Ramos (cell line): Measurements from ENCODE around the gene RGL1.

Source experiments
- in situ Hi-C: fragments of 300-500 bp; cut with MboI; formaldehyde crosslinking; loops from one replicate; pipeline ENCODE4 v1.14.3; 2022; ENCODE audit warnings: low sequenced_read_pairs; ENCODE audit not compliant: unreplicated experiment

The RGL1 gene

DNA sequence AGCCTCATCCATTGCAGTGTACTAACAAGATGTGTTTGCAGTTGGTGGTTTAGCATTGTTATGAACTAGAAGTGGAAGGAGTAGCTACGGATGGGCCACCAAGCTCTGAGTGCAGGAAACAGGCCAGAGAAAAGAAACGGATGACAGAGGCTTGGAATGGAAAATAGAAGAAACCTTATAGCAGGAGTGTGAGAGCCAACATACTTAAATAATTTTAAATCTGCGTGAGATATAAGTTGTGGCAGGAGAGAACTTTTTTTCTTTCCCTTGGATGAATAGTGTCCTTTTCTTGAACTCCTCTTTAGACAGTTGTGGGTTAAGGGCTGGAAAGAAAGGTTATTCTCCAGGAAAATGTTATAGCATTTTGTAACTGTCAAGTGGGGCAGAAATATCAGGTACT lies 54.2 kb downstream of the RGL1 start:
- in situ Hi-C loops, result no loop called here

DNA sequence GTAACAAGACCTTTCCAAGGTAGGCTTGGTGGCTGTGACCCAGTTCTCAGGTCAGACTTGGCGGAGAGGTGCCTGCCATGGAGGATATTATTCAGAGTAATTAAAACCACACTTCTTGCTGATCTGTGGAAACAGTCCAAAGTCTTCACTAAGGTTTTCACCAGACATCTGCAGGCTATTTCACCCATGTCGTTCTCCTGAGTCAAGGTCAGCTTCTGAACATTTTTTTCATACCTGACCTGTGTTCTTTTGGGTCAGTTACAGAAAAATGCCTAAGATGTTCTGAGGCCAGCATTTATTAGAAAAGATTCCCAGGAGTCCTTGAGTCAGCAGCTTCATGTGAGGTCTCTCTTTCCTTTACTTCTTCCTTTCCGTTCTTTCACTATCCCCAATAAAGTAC lies 54.9 kb downstream of the RGL1 start:
- in situ Hi-C loops, result no loop called here

DNA sequence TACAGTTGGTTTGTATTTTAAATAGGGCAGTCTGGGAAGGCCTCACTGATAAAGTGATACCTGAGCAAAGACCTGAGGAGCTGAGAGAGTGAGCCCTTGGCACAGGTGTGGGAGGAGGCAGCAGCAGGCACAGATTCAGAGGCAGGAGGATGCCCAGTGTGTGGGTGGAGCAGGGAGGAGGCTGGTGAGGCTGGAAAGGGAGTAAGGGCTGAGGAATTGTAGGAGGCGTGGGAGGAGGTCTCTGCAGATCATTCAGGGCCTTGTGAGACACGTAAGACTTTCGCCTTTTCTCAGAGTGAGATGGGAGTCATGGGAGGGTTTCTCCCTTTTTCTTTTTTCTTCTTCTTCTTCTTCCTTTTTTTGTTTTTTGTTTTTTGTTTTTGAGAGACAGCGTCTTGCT lies 58.0 kb downstream of the RGL1 start:
- in situ Hi-C loops, result no loop called here

DNA sequence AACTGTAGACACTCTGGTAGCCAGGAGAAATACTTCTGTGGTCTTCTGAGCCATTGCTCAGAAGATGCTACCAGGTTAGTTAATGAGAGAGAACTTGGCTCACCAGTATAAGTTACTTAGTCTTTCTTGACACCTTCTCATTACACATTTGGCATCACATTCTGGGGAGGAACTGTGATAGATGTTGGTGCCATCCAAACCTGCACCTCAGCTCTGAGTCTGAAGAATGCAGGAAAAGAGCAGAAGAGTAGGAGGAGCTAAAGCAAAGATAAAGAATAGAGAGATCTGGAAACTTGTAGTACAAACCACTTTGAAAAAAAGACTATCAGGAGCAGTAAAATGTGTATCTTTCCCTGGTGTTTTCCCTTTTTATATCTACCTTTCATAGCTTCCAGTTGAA lies 58.9 kb downstream of the RGL1 start:
- in situ Hi-C loops, result no loop called here

DNA sequence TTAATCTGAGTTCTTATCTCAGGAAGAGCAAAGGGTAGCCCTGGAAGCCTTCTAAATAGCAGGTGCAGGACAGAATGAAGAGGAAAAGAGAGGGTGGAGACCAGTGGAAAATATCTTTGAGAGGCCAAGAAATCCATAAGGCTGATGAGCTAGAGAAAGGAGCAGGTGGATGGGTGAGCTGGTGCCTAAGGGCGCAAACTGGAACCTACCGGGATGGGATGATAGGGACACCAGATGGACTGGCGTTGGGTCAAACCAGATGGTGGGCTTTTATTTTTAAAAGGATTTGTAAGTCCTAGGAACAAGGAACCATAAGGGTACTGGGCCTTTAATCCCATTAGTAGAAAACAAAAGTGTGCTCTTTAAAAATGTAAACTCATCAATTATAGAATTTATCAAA lies 59.7 kb downstream of the RGL1 start:
- in situ Hi-C loops, result no loop called here

DNA sequence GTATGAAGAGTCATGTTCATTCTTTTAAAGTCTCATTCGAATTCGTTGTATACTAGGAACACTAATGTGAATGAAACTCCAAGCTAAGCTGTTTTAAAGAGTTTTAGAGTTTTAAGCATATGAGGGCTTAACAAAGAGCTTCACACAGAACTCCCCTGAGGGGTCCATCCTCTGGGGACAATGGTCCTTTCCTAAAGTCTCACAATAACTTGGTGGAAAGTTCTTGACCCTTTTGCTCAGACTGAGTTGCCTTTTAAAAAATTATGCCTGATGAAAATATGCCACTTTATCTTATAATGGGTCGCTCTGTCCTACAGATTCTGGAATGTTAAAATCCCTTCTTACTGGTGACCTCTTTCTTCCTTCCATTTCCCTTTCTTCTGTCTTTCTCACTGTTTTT lies 64.3 kb downstream of the RGL1 start:
- in situ Hi-C loops, result no loop called here

DNA sequence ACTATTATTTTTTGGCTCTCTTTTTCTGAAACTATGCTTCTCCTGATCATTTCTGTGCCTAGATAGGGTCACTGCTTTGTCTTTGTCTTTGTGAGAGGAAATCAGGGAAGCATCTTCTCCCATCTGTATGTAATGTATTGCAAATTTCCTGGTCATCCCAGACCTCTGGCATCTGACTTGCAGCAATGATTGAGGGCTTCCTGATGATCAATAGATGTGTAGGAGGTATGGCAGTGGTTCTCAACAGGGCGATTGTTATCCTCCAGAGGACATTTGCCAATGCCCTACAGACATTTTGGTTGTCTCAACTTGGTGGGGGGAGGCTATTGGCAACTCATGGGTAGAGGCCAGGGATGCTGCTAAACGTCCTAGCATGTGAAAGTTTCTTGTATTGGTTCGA lies 64.7 kb downstream of the RGL1 start:
- in situ Hi-C loops, result no loop called here

DNA sequence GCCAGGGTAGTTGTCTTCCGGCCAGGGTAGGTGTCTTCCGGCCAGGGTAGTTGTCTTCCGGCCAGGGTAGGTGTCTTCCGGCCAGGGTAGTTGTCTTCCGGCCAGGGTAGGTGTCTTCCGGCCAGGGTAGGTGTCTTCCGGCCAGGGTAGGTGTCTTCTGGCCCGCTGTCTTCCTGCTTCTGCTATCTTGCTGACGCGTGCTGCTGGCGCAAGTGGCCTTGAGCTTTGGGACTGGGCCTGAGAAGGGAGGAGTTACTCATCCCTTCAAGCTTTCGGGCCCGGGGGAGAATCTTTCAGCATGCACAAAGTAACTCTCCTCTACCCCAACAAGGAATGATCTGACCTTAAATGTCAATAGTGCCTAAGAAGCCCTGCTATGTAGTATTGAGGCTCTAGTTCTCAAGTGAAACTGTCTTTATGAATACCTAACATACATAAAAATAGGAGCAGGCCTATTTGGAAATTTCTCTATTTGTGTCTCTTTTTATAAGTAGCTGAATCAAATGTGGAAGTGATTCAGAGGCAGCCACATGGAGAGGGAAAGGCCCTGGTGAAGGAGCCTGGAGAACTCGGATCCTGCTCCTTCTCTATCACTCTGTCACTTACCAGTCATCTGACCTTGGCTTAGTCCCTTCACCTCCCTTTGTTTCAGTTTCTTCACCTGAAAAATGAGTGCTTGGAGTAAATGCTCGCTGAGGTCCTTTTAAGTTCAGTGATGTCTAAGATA lies 65.6 kb downstream of the RGL1 start:
- in situ Hi-C loops, result no loop called here

DNA sequence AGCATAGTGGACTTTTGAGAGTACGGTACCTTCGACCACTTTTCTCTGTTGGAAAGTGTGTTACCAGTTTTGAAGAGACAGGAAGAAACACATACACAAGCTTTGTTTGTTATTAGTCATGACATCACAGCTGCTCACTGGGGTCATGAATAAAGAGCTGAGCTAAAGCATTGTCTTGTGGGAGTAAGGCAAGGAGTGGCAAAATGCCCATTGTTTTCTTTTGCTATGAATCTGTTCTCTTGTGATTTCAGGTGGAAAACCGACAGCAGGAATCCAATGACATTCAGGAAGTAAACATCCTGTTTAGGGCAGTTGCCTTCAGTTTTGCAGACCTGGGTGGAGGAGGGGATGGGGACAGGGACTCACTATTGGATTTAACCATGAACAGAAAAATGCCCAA lies 66.2 kb downstream of the RGL1 start:
- in situ Hi-C loops, result no loop called here

DNA sequence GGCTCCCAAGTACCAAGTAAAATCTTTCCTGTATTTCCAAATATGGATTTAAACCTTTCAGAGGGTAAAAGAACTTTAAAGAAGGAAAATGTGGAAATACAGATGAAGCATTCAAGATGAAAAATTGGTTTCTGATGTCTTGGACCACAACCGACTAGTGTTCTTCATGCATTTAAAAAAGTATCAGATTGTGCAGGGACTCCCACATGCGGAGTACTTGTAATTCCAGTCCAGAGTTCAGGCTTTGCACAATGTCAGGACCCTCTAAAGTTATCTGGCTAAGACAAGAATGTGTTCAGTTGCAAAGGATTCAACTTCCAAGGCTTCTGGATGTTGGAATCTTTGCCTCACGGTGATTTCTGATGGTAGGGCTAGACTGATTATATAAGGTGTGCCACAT lies 66.7 kb downstream of the RGL1 start:
- in situ Hi-C loops, result no loop called here

DNA sequence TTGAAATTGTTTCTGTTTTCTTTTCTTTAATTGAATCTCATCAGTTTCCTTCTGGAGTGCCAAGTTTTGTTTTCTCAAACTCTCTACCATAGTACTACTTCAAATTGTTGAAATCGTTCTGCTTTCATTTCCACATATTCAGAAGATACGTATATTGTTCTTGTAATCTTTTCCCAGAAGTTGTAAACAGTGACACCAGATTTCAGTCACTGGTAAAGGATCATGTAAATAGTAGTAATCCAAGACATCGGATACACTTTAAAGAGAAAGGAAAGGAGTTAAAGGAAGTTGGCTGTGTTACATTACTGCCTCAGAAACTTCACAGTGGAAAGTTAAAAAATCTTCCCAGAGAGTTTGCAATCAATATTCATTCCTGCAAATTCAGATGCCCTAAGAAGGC lies 67.5 kb downstream of the RGL1 start:
- in situ Hi-C loops, result no loop called here

DNA sequence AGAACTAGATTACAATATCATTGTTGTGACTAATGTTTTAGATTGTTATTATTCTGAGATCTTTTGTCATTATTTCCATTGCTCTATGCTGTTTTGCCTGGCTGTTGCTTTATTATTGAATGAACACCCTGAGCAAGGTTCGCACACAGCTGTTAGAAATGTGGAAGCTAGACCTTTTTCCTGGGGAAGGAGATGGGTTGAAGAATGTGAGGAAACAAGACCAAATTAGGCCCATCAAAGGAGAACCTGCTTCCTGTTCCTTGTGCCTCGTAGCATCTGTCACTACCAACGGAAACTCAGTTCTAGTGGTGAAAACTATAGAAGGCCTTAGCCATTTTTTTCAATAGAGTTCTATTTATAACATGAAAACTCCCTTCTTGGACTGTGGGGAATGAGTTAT lies 68.7 kb downstream of the RGL1 start:
- in situ Hi-C loops, result no loop called here

DNA sequence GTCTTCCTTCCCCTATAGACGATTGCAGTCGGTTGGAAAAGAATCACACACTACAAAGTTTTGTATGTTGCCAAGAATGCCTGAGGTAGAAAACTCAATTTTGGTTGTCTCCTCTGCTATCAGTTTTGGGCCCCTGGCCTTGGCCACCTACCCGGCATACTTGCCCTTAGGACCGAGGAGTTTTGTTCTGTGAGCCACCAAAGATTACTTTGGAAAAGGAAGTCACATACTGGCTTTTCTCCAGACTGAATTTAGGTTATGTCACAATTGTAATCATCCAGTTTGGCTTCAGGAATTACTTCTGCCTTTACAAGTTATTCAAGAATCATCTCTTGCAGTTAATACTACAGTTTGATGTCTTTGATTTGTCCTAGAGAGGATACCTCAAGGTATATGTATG lies 71.4 kb downstream of the RGL1 start:
- in situ Hi-C loops, result no loop called here

DNA sequence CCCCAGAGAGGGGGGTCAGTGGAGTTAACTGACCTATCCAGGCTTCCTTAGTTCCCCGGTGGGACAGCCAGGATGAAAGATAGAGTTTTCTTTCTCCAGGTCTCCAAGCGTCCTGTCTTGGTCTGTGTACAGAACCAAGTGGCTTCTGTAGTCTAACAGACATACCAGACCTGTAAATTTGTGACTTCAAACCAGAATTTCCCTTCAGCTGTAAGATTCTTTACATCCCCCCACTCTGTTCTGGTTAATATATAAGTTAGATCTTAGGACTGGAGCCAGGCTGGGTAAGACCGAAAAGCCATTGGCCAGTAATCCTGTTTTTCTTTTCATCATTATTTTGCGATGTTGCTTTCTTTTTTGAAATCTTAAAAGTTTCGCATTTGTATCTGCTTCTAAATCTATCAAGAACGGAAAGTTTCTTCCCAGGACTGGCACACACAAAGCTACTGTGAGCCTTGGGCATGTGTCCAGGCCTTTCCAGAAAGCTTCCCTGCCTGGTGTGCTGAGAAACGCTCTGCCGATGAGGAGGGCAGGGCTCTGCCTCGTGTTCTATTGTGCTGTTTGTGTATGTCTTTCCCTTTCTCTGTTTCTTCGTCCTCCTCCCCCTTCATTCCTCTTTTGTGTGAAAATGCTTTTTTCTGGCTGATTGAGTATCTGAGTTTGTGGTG lies 72.3 kb downstream of the RGL1 start:
- in situ Hi-C loops, result no loop called here

DNA sequence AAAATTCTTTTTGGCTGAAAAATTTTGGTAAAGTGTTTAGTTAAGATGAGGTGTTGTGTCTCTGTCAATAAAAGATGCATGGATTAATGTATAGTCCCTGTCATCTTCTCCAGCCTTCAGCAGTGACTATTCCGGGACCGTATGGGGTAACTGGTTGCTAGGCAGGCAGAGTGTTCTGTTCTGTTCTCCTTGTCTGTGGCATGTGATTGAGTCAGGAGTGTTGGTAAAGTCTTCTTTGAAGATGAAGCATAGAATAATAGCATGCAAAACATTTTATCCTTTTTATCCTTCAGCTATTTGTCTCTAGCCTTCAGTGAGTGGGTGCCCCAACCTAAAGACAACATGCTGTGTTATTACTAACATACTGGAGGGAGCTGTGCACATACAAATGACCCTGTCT lies 74.6 kb downstream of the RGL1 start:
- in situ Hi-C loops, result no loop called here

DNA sequence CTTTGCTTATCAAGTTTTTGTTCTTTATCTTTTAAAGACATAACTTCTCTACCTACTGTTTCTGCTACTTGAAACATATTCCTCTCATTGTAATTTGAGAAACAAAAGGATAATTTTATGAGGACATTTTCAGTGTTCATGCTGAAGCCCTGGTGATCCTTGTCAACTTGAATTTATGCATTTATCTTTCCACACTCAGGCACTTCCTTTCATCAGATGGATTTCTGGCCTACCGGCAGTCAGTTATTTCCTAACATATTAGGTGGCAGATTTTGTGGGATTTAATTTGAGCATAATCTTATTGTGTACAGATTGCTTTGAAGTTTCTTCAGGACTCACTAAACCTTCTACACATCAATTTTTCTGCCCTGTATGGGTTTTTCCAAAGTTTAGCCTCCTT lies 75.0 kb downstream of the RGL1 start:
- in situ Hi-C loops, result no loop called here

DNA sequence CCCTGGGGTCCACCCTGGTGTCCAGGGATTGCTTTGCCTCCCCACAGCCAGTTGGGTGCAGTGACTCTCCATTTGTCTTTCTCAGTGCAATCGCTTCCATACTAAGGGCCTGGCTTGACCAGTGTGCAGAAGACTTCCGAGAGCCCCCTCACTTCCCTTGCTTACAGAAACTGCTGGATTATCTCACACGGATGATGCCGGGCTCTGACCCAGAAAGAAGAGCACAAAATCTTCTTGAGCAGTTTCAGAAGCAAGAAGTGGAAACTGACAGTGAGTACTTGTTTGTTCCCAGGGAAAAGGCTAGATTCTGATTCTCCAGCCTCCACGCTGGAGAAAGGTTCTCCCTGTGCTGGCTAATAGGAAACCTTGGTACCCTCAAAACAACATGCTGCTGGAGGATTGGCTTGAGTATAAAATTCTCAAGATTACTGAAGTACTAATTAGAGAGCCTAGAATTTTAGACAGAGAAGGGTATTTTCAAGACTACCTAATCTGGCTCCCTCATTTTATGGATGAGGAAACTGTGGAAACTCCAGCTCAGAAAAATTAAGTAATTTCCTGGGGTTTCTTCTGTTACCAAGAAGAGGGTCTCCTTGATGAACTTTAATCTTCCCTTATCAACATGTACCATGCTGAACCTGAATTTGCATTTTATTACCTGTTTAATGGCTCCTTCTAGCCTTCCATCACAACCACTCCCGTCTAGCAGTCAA lies 75.8 kb downstream of the RGL1 start:
- in situ Hi-C loops, result no loop called here

DNA sequence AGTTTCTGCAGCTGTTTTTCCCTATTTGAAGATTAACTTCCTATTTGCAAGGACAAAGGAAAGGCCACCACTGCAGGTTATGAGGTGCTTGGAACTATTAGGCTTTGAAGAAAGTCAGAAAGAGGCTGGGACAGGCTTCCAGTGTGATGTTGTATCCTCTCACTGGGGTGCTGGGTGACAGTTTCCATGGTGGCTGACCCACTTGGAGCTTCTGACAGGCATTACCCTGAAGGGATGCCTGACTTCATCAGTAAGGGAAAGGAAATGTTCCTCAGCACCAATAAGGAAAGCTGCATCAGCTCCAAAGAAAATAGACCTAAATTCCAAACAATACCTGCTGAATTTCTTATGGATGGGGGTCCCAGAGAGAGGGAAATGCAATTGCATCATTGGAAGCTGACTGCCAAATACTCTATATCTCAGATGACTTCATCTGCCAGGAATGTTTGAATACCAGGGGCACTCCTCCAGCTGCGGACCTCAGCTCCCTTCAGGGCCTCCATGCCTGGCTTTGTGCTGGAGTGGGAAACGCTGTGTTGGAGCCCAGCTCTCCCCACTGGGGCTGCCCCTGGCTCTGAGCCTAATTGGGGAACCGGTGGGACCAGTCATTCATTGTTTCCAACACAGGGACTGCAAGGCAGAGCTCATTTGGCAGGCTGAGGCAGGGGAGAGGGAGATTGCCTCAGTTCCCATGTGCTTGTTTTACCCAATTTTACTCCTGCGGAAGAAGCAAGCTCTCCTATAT lies 76.6 kb downstream of the RGL1 start:
- in situ Hi-C loops, result no loop called here

DNA sequence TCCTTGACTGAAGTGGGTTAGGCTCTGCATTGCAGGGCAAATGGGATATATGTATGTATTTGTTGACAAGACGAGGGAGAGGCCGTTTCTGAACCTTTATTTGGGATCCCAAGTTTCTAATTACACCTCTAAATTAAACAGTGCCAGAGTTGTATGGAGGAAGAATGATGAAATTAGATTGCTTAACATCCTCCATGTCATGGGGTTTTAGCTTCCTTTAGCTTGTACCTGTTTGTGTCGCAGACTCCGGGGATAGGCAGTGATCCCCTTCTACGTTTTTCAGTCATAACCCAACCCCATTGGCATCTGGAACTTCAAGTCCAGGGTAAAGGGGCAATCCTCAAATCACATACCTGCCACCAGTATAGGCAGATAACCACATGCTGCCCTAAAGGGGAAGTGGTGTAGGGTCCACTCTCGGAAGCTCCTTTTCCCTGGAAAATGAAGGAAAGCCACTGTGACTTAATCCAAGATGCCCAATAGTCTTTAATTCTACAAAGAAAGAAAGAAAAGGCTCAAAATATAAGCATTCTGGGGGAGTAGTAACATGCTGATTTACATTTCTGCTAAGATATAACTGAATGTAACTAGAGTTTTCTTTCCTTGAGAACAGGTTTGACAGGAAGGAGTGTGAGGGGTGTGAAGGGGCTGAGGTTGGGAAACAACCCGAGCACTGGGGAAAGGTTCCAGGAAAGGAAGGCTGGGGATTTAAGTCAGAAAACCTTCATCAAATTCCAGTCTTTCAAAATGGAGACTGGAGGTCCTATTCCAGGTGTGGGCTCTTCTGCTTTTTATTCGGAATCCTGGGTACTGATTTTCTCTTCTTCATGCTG lies 77.6 kb downstream of the RGL1 start:
- in situ Hi-C loops, result no loop called here

DNA sequence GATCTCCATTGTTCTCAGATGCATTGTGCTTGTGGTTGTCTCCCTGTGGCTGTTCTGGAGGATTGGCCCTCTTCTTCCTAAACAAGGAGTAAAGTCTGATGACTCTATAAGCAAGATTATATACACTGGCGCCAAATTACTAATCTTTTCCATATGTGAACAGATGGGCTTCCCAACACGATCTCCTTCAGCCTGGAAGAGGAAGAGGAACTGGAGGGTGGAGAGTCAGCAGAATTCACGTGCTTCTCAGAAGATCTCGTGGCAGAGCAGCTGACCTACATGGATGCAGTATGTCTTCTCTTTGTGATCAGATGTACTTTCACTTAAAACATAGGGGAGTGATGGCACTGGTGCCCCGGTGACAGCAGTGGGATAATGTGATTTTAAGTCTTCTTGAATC lies 78.7 kb downstream of the RGL1 start:
- in situ Hi-C loops, result no loop called here
